OCI-LY3 (cell line): ENCODE results near the gene SNX4.

Experiments used
- EZH2phosphoT487 ChIP-seq: fragments of 200-600 bp; shearing (Covaris generic); IDR thresholded peaks from 2 replicates; pipeline ENCODE4 v1.6.1; 2018; ENCODE audit warnings: antibody characterized with exemption, mixed run types, low read depth
- TF ChIP-seq, protein P1 (sequence below): fragments of 200-600, 300-600 bp; sonication (generic); IDR thresholded peaks from 2 replicates; pipeline ENCODE4 v1.5.1; 2014; ENCODE audit warnings: antibody characterized with exemption, low read length, low read depth

- TF ChIP-seq, protein P1, sequence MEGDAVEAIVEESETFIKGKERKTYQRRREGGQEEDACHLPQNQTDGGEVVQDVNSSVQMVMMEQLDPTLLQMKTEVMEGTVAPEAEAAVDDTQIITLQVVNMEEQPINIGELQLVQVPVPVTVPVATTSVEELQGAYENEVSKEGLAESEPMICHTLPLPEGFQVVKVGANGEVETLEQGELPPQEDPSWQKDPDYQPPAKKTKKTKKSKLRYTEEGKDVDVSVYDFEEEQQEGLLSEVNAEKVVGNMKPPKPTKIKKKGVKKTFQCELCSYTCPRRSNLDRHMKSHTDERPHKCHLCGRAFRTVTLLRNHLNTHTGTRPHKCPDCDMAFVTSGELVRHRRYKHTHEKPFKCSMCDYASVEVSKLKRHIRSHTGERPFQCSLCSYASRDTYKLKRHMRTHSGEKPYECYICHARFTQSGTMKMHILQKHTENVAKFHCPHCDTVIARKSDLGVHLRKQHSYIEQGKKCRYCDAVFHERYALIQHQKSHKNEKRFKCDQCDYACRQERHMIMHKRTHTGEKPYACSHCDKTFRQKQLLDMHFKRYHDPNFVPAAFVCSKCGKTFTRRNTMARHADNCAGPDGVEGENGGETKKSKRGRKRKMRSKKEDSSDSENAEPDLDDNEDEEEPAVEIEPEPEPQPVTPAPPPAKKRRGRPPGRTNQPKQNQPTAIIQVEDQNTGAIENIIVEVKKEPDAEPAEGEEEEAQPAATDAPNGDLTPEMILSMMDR = peak; percentile 54
- no peak for TF ChIP-seq EZH2phosphoT487
These were observed 121.0 kb downstream of the SNX4 start for GRCh38 chr3:125398952-125399351.
